Esophagus muscularis mucosa (tissue), 4 donors: ENCODE measurements around the gene ERN1.

Source experiments
- CTCF ChIP-seq, 3 experiments: fragments of 200-600 bp in 2 of 3; fragments of 450-650 bp in 1 of 3; sonication (generic) in 2 of 3; IDR thresholded peaks; one replicate each; pipeline ENCODE4 v1.5.1; 2017 to 2019; ENCODE audit warnings: antibody characterized with exemption in 3 of 3, mild to moderate bottlenecking in 2 of 3, moderate library complexity in 1 of 3
- EP300 ChIP-seq: sonication (generic); formaldehyde crosslinking; IDR thresholded peaks from one replicate; pipeline ENCODE4 v1.6.1; 2017; ENCODE audit warnings: antibody characterized with exemption
- POLR2A ChIP-seq: fragments of 450-650 bp; IDR thresholded peaks from one replicate; pipeline ENCODE4 v1.6.1; 2017; ENCODE audit warnings: antibody characterized with exemption, moderate library complexity, mild to moderate bottlenecking, low read depth

GRCh38 chr17:64153565-64154312 lies 23.8 kb upstream of the ERN1 start:
- TF ChIP-seq CTCF (IDR thresholded peaks at IDR 0.05) (no peak), POLR2A (no peak), EP300 (no peak)
